Endothelial cell of umbilical vein (primary cell): ENCODE results near the gene KCNQ5. TPM values are rescaled to one million over a fixed set of nuclear protein-coding genes. Genes with fewer than 3 reads are reported as not detected.
"Not testable (repeated sequence)": the region's sequence is repeated elsewhere in the genome, so short reads cannot be mapped to it uniquely, and the experiment has no call there.

Experiments used
- BruUV-seq: library from RNA; stranded (reverse); fragments of 400-500 nt; replicated peaks from 2 replicates; lab custom pipeline; 2021; lab: Mats Ljungman, UMichigan
- CTCF ChIA-PET: fragments of 300-600, 350-600 bp; sonication (Branson Sonifier 250); formaldehyde crosslinking; loops from one replicate; lab custom pipeline; 2021; ENCODE audit warnings: antibody characterized with exemption, inconsistent platforms; lab: Charles Lee
- POLR2A ChIA-PET: fragments of 300-600, 350-600 bp; sonication (Branson Sonifier 250); formaldehyde crosslinking; loops from one replicate; lab custom pipeline; 2021; ENCODE audit warnings: antibody characterized with exemption, inconsistent platforms; lab: Charles Lee
- DNase-seq: peaks from one replicate; pipeline ENCODE4 v3.0.0-alpha.2; 2011; ENCODE audit warnings: low read depth, low spot score
- FAIRE-seq: peaks from 2 replicates; lab custom pipeline; 2011; peaks lifted over from hg19 to GRCh38; lab: Jason Lieb, UNC
- H2AFZ ChIP-seq: 2 replicates; pipeline ENCODE4 v1.6.0; 2012; ENCODE audit warnings: low read depth, low read length, control low read depth, inconsistent platforms
- H3K27ac ChIP-seq: 2 replicates; pipeline ENCODE4 v1.5.1; 2011; ENCODE audit warnings: low read depth, mild to moderate bottlenecking, control low read depth, low read length, moderate library complexity; ENCODE audit not compliant: insufficient read depth
- H3K27me3 ChIP-seq, 2 experiments: 2 replicates each; pipeline versions ENCODE4 v1.6.0 to v1.6.1; 2011; ENCODE audit warnings: low read length in 2 of 2, mixed read lengths in 1 of 2; ENCODE audit not compliant: control insufficient read depth in 2 of 2, insufficient read depth in 2 of 2
- H3K36me3 ChIP-seq, 2 experiments: 2 replicates in 1 of 2; 3 replicates in 1 of 2; pipeline ENCODE4 v1.5.1; 2011; ENCODE audit warnings: low read length in 2 of 2, mild to moderate bottlenecking in 1 of 2, moderate library complexity in 1 of 2; ENCODE audit not compliant: control insufficient read depth in 2 of 2, insufficient read depth in 2 of 2; ENCODE audit errors: extremely low read depth in 1 of 2
- H3K4me1 ChIP-seq: 3 replicates; pipeline ENCODE4 v1.5.1; 2011; ENCODE audit warnings: mild to moderate bottlenecking, low read length; ENCODE audit not compliant: control insufficient read depth, insufficient read depth; ENCODE audit errors: extremely low read depth
- H3K4me2 ChIP-seq: 2 replicates; pipeline ENCODE4 v1.6.1; 2011; ENCODE audit warnings: low read length, control low read depth, mixed read lengths; ENCODE audit not compliant: insufficient read depth
- H3K4me3 ChIP-seq, 3 experiments: fragments of 200-600 bp in 1 of 3; sonication (generic), shearing (Covaris generic) in 1 of 3; replicated peaks in 1 of 3; 2 replicates each; pipeline ENCODE4 v1.5.1; 2011 to 2016; ENCODE audit warnings: control low read depth in 3 of 3, low read length in 3 of 3, mild to moderate bottlenecking in 2 of 3, inconsistent platforms in 1 of 3, low read depth in 1 of 3, moderate library complexity in 1 of 3; ENCODE audit not compliant: insufficient read depth in 1 of 3
- H3K79me2 ChIP-seq: 2 replicates; pipeline ENCODE4 v1.6.0; 2012; ENCODE audit warnings: low read length, inconsistent platforms; ENCODE audit not compliant: control insufficient read depth, insufficient read depth
- H3K9ac ChIP-seq: replicated peaks from 2 replicates; pipeline ENCODE3; 2011; ENCODE audit warnings: low read length, control low read depth; ENCODE audit not compliant: insufficient read depth; ENCODE audit errors: extremely low read depth
- H3K9me1 ChIP-seq: replicated peaks from 3 replicates; pipeline ENCODE4 v1.6.0; 2011; ENCODE audit warnings: mild to moderate bottlenecking, low read length; ENCODE audit not compliant: control insufficient read depth, insufficient read depth; ENCODE audit errors: extremely low read depth
- H3K9me3 ChIP-seq: replicated peaks from 2 replicates; pipeline ENCODE4 v1.5.1; 2012; ENCODE audit warnings: low read length, inconsistent platforms; ENCODE audit not compliant: control insufficient read depth, insufficient read depth
- H4K20me1 ChIP-seq: replicated peaks from 2 replicates; pipeline ENCODE3; 2011; ENCODE audit warnings: mild to moderate bottlenecking, low read length; ENCODE audit not compliant: control insufficient read depth, insufficient read depth; ENCODE audit errors: extremely low read depth
- CTCF ChIP-seq, 2 donors: IDR thresholded peaks; 1 replicate in 1 of 2; 2 replicates in 1 of 2; pipeline ENCODE4 v1.5.1; 2011; ENCODE audit warnings: low read length in 2 of 2, mild to moderate bottlenecking in 2 of 2, moderate library complexity in 2 of 2, control low read depth in 1 of 2, inconsistent platforms in 1 of 2, low read depth in 1 of 2; ENCODE audit not compliant: insufficient read depth in 1 of 2; ENCODE audit errors: extremely low read depth in 1 of 2
- EZH2 ChIP-seq: IDR thresholded peaks from 2 replicates; pipeline ENCODE4 v1.6.1; 2012; ENCODE audit warnings: borderline replicate concordance, low read depth, mild to moderate bottlenecking, moderate library complexity, low read length, inconsistent platforms; ENCODE audit not compliant: severe bottlenecking
- FOS ChIP-seq: IDR thresholded peaks from 2 replicates; pipeline ENCODE4 v1.6.1; 2011; ENCODE audit warnings: mild to moderate bottlenecking, low read length, moderate library complexity, borderline replicate concordance; ENCODE audit not compliant: insufficient read depth
- GATA2 ChIP-seq: IDR thresholded peaks from 2 replicates; pipeline ENCODE4 v1.7.0; 2011; ENCODE audit warnings: low read depth, mild to moderate bottlenecking, moderate library complexity, mixed read lengths, low read length; ENCODE audit not compliant: insufficient read length, insufficient read depth
- JUN ChIP-seq: IDR thresholded peaks from 2 replicates; pipeline ENCODE4 v1.6.1; 2011; ENCODE audit warnings: borderline replicate concordance, low read depth; ENCODE audit not compliant: insufficient read length, insufficient read depth
- MYC ChIP-seq: IDR thresholded peaks from one replicate; pipeline ENCODE4 v1.6.1; 2011; ENCODE audit warnings: mild to moderate bottlenecking, low read depth, low read length
- POLR2A ChIP-seq: IDR thresholded peaks from 2 replicates; pipeline ENCODE4 v1.6.1; 2012; ENCODE audit warnings: low read depth, mild to moderate bottlenecking, control low read depth, low read length
- POLR2AphosphoS5 ChIP-seq: IDR thresholded peaks from 2 replicates; pipeline ENCODE4 v1.6.1; 2012; ENCODE audit warnings: low read depth, mild to moderate bottlenecking, control low read depth, low read length, moderate library complexity; ENCODE audit not compliant: insufficient read depth
- dilution Hi-C: fragments of 300-500 bp; cut with MboI; formaldehyde crosslinking; loops from one replicate; pipeline ENCODE4 v1.15.0; 2019; ENCODE audit warnings: low sequenced_read_pairs; ENCODE audit not compliant: extremely low pct_ligation_motif_present
- intact Hi-C: fragments of 100-400 bp; cut with micrococcal nuclease; formaldehyde crosslinking; loops from one replicate; pipeline ENCODE4 v1.10.0; 2022
- polyA plus RNA-seq, 4 experiments: library from polyadenylated mRNA; depleted of rRNA in 3 of 4; stranded (reverse) in 3 of 4; unstranded in 1 of 4; fragments of >200 nt; gene quantifications; 2 replicates each; pipeline versions ENCODE4 v1.2.1 to v1.2.3, GENCODE V29; 2011 to 2012; ENCODE audit warnings: missing spikeins in 1 of 4
- total RNA-seq: library from RNA; stranded (reverse); gene quantifications from 2 replicates; pipeline ENCODE4 v1.2.3, GENCODE V29; 2021
- TF ChIP-seq, protein P1 (sequence below): IDR thresholded peaks from 2 replicates; pipeline ENCODE4 v1.6.1; 2011; ENCODE audit not compliant: insufficient read depth, insufficient read length

The KCNQ5 gene
- total and polyA plus RNA-seq, 2 donors (not counting 3 experiments of a cell fraction or from before 2014, with no cell fraction given): 0.22 TPM; not detected in 1

DNA sequence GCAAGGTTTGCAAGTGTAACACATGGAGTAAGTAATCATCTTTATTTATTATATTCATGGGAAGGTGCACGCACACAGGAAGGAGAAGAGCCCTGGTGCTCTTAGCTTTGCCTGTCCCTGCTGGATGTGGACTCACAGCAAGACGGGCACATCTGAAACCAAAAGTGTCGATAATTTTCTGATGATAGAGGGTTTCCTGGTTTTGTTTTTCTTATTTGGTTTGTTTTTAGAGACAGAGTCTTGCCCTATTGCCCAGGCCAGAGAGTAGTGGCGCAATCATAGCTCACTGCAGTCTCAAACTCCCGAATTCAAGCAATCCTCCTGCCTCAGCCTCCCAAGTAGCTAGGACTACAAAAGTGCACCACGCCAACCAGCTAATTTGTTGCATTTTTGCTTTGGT, 611.2 kb downstream of the KCNQ5 start:
- Histone ChIP-seq H3K36me3 (no peaks in the 10 kb centered on the region), H3K27me3 (no peaks in the 10 kb centered on the region), H3K27ac (no peak overlapping the region), H3K9ac (no peak overlapping the region), H3K9me3 (no peaks in the 10 kb centered on the region), H4K20me1 (no peaks in the 10 kb centered on the region), H3K9me1 (no peaks in the 10 kb centered on the region), H2AFZ (no peak overlapping the region), H3K4me3 (no peak overlapping the region), H3K79me2 (no peaks in the 10 kb centered on the region), H3K4me2 (no peak overlapping the region), H3K4me1 (no peaks in the 10 kb centered on the region)
- DNase-seq: no peak
- FAIRE-seq: no peak
- ChIA-PET POLR2A (no interaction called here), CTCF (no interaction called here)
- TF ChIP-seq POLR2A: no peak
- no peak for TF ChIP-seq GATA2
- no peak for TF ChIP-seq MYC
- TF ChIP-seq EZH2: no peak
- no peak for TF ChIP-seq CTCF (IDR thresholded peaks at IDR 0.05; ENCODE audit: extremely low read depth in 1 of 2, insufficient read depth in 1 of 2, low read depth in 1 of 2, low read length in 2 of 2)
- TF ChIP-seq, protein P1, sequence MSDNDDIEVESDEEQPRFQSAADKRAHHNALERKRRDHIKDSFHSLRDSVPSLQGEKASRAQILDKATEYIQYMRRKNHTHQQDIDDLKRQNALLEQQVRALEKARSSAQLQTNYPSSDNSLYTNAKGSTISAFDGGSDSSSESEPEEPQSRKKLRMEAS: no peak
- TF ChIP-seq POLR2AphosphoS5: no peak
- no peak for TF ChIP-seq FOS
- no peak for TF ChIP-seq JUN
- no TSS peak for BruUV-seq
- dilution Hi-C loops: no loop called here
- intact Hi-C loops: no loop called here

DNA sequence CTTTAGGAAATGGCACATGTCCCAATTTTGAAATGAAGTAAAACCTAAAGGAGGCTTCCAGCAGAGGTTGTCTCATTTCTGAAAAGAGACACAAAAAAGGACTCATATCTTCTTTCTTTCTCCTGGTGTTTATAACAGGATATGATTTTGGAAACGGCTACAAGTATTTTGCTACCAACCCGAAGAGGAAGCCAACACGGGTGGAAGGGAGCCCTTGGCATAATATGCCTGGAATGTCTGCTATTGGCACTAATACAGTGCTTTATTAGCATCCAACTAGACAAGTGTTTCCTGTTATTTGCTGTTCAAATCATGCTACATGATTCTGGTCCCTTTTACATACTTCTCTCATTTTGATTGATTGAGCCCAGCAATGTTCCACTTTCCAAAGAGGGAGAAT, 612.1 kb downstream of the KCNQ5 start:
- H2AFZ ChIP-seq: not testable (repeated sequence)

More for the DNA sequence above, 612.1 kb downstream of the KCNQ5 start:
- FAIRE-seq, H3K9me3 ChIP-seq, dilution Hi-C loops, H3K27me3 ChIP-seq, H3K36me3 ChIP-seq, H3K4me3 ChIP-seq, H3K9me1 ChIP-seq, intact Hi-C loops, H3K4me1 ChIP-seq, H3K27ac ChIP-seq, H4K20me1 ChIP-seq, BruUV-seq, POLR2A ChIA-PET, CTCF ChIA-PET, H3K4me2 ChIP-seq, H3K79me2 ChIP-seq, H3K9ac ChIP-seq: not testable (repeated sequence)
- DNase-seq: peak; percentile 25
